K562 (cell line): ENCODE results near the gene C20orf96. TPM values are rescaled to one million over a fixed set of nuclear protein-coding genes. Genes with fewer than 3 reads are reported as not detected.

Experiments
- BCL6 ChIP-seq: fragments of 250-450 bp; sonication (Bioruptor Pico); IDR thresholded peaks from 2 replicates; pipeline ENCODE4 v1.4.0; 2020
- E2F3 ChIP-seq: fragments of 250-450 bp; sonication (Bioruptor Pico); IDR thresholded peaks from 2 replicates; pipeline ENCODE4 v1.4.0; 2020; ENCODE audit warnings: mild to moderate bottlenecking
- ETV6 ChIP-seq, 3 experiments: fragments of 150-350 bp in 1 of 3; sonication (generic) in 1 of 3; formaldehyde crosslinking in 1 of 3; IDR thresholded peaks; 2 replicates each; pipeline versions ENCODE4 v1.6.1 to v1.8.0; 2014 to 2022; ENCODE audit warnings: borderline replicate concordance in 2 of 3, low read depth in 2 of 3, antibody characterized with exemption in 1 of 3, low read length in 1 of 3, mild to moderate bottlenecking in 1 of 3, missing genetic modification reagents in 1 of 3
- RBM17 ChIP-seq: fragments of 200-400 bp; formaldehyde crosslinking; IDR thresholded peaks from 2 replicates; pipeline ENCODE4 v1.6.1; 2017; ENCODE audit warnings: low read depth, mild to moderate bottlenecking, low read length, borderline replicate concordance
- SMAD3 ChIP-seq: fragments of 450-650 bp; formaldehyde crosslinking; conservative IDR thresholded peaks from 2 replicates; pipeline ENCODE4 v1.4.0; 2020; ENCODE audit warnings: mild to moderate bottlenecking
- SMC3 ChIP-seq: conservative IDR thresholded peaks from 2 replicates; pipeline ENCODE4 v1.6.1; 2011; ENCODE audit warnings: low read depth, low read length, improper control_type of control experiment; ENCODE audit not compliant: insufficient read depth
- ZNF174 ChIP-seq: fragments of 250-450 bp; sonication (Bioruptor Pico); IDR thresholded peaks from 2 replicates; pipeline ENCODE4 v1.4.0; 2020; ENCODE audit warnings: mild to moderate bottlenecking
- ZNF224 ChIP-seq: sonication (generic); formaldehyde crosslinking; IDR thresholded peaks from 2 replicates; pipeline ENCODE4 v1.8.0; 2022; ENCODE audit warnings: mild to moderate bottlenecking, missing genetic modification reagents
- ZNF695 ChIP-seq: fragments of 450-650 bp; formaldehyde crosslinking; IDR thresholded peaks from 2 replicates; pipeline ENCODE4 v1.4.0; 2020; ENCODE audit warnings: mild to moderate bottlenecking, moderate library complexity
- polyA plus RNA-seq, 8 experiments: library from polyadenylated mRNA; depleted of rRNA in 4 of 8; stranded (reverse) in 5 of 8; unstranded in 3 of 8; fragments of >200 nt; fragmentation: Nextera tagmentation in 2 of 8; fragmentation: Illumina TruSeq in 1 of 8; extraction: Ambion mirVana in 2 of 8; extraction: Trizol in 1 of 8; gene quantifications; 2 replicates each; pipeline versions ENCODE4 v1.2.1 to v1.2.3, GENCODE V29; 2011 to 2014; ENCODE audit warnings: inconsistent platforms in 1 of 8, missing spikeins in 1 of 8
- total RNA-seq, 7 experiments: library from RNA; depleted of rRNA in 6 of 7; stranded (reverse); fragments of >200 nt in 6 of 7; fragmentation: Illumina TruSeq in 2 of 7; extraction: Trizol in 2 of 7; gene quantifications; 2 replicates each; pipeline versions ENCODE4 v1.2.1 to v1.2.3, GENCODE V29; 2011 to 2021; ENCODE audit warnings: low replicate concordance in 1 of 7
- TF ChIP-seq, protein P1 (sequence below): IDR thresholded peaks from 3 replicates; pipeline ENCODE4 v1.6.1; 2011; ENCODE audit warnings: borderline replicate concordance, mild to moderate bottlenecking, moderate library complexity; ENCODE audit not compliant: insufficient read length; ENCODE audit errors: extremely low read depth
- TF ChIP-seq, protein P2 (sequence below): fragments of 250-450 bp; sonication (Bioruptor Pico); IDR thresholded peaks from 2 replicates; pipeline ENCODE4 v1.5.0; 2022; ENCODE audit warnings: mild to moderate bottlenecking
- TF ChIP-seq, protein P3 (sequence below): sonication (generic); IDR thresholded peaks from 2 replicates; pipeline ENCODE4 v1.6.1; 2016
- TF ChIP-seq, protein P4 (sequence below): sonication (generic); formaldehyde crosslinking; IDR thresholded peaks from 2 replicates; pipeline ENCODE4 v1.8.1; 2022; ENCODE audit warnings: missing genetic modification reagents

C20orf96 gene
- total and polyA plus RNA-seq, 9 of the 15 experiments (the other 6 are each of a cell fraction or from before 2014, with no cell fraction given): 1.7 to 11.7 (median 4.2) TPM

DNA sequence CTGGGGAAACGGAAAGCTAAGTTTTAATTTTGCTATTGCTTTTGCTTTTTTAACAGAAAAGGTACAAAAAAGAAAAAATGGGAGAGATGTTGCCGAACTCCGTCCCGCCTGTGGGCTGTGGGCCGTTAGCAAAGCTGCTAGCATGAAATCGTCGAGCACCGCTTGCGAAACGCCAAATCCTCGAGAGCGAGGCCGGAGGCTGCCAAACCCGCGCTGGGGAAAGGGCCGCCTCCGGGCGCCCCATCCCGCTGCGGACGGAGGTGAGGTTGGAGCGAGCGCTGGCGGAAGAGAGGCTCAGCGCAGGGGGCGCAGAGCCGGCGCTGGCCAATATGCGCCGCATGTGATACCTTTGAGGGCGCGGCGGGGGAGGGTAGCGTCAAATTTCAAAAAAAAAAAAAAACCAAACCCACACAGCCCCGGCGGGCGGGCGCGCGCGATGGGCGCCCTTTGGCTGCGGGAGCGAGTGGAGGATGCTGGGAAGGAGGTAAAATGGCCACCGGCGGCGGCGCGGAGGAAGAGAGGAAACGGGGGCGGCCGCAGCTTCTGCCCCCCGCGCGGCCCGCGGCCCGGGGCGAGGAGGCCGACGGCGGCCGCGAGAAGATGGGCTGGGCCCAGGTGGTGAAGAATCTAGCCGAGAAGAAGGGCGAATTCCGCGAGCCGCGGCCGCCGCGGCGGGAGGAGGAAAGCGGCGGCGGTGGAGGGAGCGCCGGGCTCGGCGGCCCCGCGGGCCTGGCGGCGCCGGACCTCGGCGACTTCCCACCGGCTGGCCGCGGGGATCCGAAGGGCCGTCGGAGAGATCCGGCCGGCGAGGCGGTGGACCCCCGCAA lies 6.8 kb upstream of the C20orf96 start, which contains the start of gene ZCCHC3 (continued):
- TF ChIP-seq, protein P1, sequence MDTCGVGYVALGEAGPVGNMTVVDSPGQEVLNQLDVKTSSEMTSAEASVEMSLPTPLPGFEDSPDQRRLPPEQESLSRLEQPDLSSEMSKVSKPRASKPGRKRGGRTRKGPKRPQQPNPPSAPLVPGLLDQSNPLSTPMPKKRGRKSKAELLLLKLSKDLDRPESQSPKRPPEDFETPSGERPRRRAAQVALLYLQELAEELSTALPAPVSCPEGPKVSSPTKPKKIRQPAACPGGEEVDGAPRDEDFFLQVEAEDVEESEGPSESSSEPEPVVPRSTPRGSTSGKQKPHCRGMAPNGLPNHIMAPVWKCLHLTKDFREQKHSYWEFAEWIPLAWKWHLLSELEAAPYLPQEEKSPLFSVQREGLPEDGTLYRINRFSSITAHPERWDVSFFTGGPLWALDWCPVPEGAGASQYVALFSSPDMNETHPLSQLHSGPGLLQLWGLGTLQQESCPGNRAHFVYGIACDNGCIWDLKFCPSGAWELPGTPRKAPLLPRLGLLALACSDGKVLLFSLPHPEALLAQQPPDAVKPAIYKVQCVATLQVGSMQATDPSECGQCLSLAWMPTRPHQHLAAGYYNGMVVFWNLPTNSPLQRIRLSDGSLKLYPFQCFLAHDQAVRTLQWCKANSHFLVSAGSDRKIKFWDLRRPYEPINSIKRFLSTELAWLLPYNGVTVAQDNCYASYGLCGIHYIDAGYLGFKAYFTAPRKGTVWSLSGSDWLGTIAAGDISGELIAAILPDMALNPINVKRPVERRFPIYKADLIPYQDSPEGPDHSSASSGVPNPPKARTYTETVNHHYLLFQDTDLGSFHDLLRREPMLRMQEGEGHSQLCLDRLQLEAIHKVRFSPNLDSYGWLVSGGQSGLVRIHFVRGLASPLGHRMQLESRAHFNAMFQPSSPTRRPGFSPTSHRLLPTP: no peak
- TF ChIP-seq, protein P2, sequence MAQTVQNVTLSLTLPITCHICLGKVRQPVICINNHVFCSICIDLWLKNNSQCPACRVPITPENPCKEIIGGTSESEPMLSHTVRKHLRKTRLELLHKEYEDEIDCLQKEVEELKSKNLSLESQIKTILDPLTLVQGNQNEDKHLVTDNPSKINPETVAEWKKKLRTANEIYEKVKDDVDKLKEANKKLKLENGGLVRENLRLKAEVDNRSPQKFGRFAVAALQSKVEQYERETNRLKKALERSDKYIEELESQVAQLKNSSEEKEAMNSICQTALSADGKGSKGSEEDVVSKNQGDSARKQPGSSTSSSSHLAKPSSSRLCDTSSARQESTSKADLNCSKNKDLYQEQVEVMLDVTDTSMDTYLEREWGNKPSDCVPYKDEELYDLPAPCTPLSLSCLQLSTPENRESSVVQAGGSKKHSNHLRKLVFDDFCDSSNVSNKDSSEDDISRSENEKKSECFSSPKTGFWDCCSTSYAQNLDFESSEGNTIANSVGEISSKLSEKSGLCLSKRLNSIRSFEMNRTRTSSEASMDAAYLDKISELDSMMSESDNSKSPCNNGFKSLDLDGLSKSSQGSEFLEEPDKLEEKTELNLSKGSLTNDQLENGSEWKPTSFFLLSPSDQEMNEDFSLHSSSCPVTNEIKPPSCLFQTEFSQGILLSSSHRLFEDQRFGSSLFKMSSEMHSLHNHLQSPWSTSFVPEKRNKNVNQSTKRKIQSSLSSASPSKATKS (CRISPR knock-in tag): no peak
- TF ChIP-seq, protein P3, sequence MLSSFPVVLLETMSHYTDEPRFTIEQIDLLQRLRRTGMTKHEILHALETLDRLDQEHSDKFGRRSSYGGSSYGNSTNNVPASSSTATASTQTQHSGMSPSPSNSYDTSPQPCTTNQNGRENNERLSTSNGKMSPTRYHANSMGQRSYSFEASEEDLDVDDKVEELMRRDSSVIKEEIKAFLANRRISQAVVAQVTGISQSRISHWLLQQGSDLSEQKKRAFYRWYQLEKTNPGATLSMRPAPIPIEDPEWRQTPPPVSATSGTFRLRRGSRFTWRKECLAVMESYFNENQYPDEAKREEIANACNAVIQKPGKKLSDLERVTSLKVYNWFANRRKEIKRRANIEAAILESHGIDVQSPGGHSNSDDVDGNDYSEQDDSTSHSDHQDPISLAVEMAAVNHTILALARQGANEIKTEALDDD: no peak
- TF ChIP-seq, protein P4, sequence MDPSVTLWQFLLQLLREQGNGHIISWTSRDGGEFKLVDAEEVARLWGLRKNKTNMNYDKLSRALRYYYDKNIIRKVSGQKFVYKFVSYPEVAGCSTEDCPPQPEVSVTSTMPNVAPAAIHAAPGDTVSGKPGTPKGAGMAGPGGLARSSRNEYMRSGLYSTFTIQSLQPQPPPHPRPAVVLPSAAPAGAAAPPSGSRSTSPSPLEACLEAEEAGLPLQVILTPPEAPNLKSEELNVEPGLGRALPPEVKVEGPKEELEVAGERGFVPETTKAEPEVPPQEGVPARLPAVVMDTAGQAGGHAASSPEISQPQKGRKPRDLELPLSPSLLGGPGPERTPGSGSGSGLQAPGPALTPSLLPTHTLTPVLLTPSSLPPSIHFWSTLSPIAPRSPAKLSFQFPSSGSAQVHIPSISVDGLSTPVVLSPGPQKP (CRISPR knock-in tag): no peak
- TF ChIP-seq SMC3: no peak
- no peak for TF ChIP-seq ETV6 (IDR thresholded peaks at IDR 0.05; ENCODE audit: borderline replicate concordance in 1 of 2, low read depth in 2 of 2, low read length in 1 of 2)
- TF ChIP-seq ETV6 (CRISPR knock-in tag; IDR thresholded peaks at IDR 0.05; ENCODE audit: borderline replicate concordance): no peak
- no peak for TF ChIP-seq E2F3 (CRISPR knock-in tag)
- TF ChIP-seq BCL6: no peak
- TF ChIP-seq SMAD3 (CRISPR knock-in tag): no peak
- no peak for TF ChIP-seq ZNF224 (CRISPR knock-in tag)
- no peak for TF ChIP-seq ZNF174 (CRISPR knock-in tag)
- TF ChIP-seq RBM17: no peak
- no peak for TF ChIP-seq ZNF695 (CRISPR knock-in tag)
